Body of pancreas (tissue), 4 donors: ENCODE results near the gene FRAS1. TPM values are rescaled to one million over a fixed set of nuclear protein-coding genes. Genes with fewer than 3 reads are reported as not detected.

Source experiments
- ATAC-seq: fragments of 150-250 bp; one replicate; pipeline ENCODE4 v1.9.1; 2016
- DNase-seq, 4 donors: peaks; one replicate each; pipeline ENCODE4 v3.0.0-alpha.2; 2019
- H3K27ac ChIP-seq, 4 donors: fragments of 200-600 bp; sonication (generic); 1 replicate in 3 of 4; 2 replicates in 1 of 4; pipeline versions ENCODE4 v1.5.1 to v1.6.1; 2016 to 2019; ENCODE audit warnings: mild to moderate bottlenecking in 1 of 4, mixed read lengths in 1 of 4, moderate library complexity in 1 of 4
- H3K27me3 ChIP-seq, 2 donors: fragments of 200-600 bp; sonication (generic); one replicate each; pipeline ENCODE4 v1.6.0; 2016; ENCODE audit warnings: mild to moderate bottlenecking in 1 of 2
- H3K36me3 ChIP-seq, 2 donors: fragments of 200-600 bp; sonication (generic); replicated peaks in 1 of 2; 2 replicates each; pipeline ENCODE4 v1.5.1; 2016; ENCODE audit warnings: low read depth in 2 of 2; ENCODE audit not compliant: insufficient read depth in 1 of 2
- H3K4me1 ChIP-seq: fragments of 200-600 bp; sonication (generic); one replicate; pipeline ENCODE4 v1.6.0; 2016
- H3K4me3 ChIP-seq, 2 donors: fragments of 200-600 bp; sonication (generic); 1 replicate in 1 of 2; 2 replicates in 1 of 2; pipeline ENCODE4 v1.5.1; 2016 to 2019
- H3K9me3 ChIP-seq, 3 donors: fragments of 200-600 bp; sonication (generic); 1 replicate in 2 of 3; 2 replicates in 1 of 3; pipeline ENCODE4 v1.5.1; 2016
- CTCF ChIP-seq, 7 experiments: fragments of 450-650 bp in 4 of 7; fragments of 200-600 bp in 3 of 7; sonication (generic) in 3 of 7; IDR thresholded peaks; one replicate each; pipeline ENCODE4 v1.5.1; 2016 to 2019; ENCODE audit warnings: antibody characterized with exemption in 7 of 7
- POLR2A ChIP-seq, 3 donors: fragments of 450-650 bp; IDR thresholded peaks; one replicate each; pipeline ENCODE4 v1.6.1; 2016; ENCODE audit warnings: antibody characterized with exemption in 3 of 3, mild to moderate bottlenecking in 2 of 3
- WGBS, 2 donors: methylation state at CpG; one replicate each; pipeline ENCODE4 v1.1.5; 2017; 5-methylcytosine and 5-hydroxymethylcytosine counted together
- intact Hi-C: fragments of 100-400 bp; cut with DNase I; formaldehyde crosslinking; loops from one replicate; pipeline ENCODE4 v1.15.1; 2023
- total RNA-seq, 2 donors: library from RNA; depleted of rRNA; stranded (reverse); fragments of >200 nt; gene quantifications; one replicate each; pipeline ENCODE4 v1.1.0, GENCODE V29; 2016

FRAS1 gene
- total RNA-seq, 2 donors from 2014 or later, result 22.6 to 24.4 TPM

- no peaks in the 10 kb centered on the region for H3K36me3 ChIP-seq
- no peaks in the 10 kb centered on the region for H3K27me3 ChIP-seq
- peaks cover 6% of the 10 kb centered on the region for H3K4me1 ChIP-seq
- DNase-seq (peak in 3 of 4 donors; percentile 31 to 59 (median 42)), ATAC-seq (peak; percentile 68)
- no peaks in the 10 kb centered on the region for H3K9me3 ChIP-seq
- TF ChIP-seq POLR2A (IDR thresholded peaks at IDR 0.05), result no peak
- TF ChIP-seq CTCF (IDR thresholded peaks at IDR 0.05), result no peak
- WGBS, 2 donors, result 45 to 47% methylated on average over 3 of the region's 3 CpGs
- no peak overlapping the region for H3K4me3 ChIP-seq
- H3K27ac ChIP-seq, result no peak overlapping the region
- intact Hi-C loops, result loop anchor here (10.0 kb wide), 1 partner anchor 548 kb away; no protein-coding TSS in a partner anchor
These were observed 455.3 kb downstream of the FRAS1 start for GRCh38 chr4:78512357-78512920.

- Histone ChIP-seq H3K36me3 (no peaks in the 10 kb centered on the region), H3K27ac (no peak overlapping the region), H3K4me1 (peaks cover 6% of the 10 kb centered on the region), H3K9me3 (no peaks in the 10 kb centered on the region), H3K4me3 (no peak overlapping the region), H3K27me3 (no peaks in the 10 kb centered on the region)
- WGBS, 2 donors, result 82 to 86% methylated on average over 3 of the region's 3 CpGs
- ATAC-seq, result no peak
- intact Hi-C loops, result loop anchor here (10.0 kb wide), 1 partner anchor 549 kb away; no protein-coding TSS in a partner anchor
- TF ChIP-seq CTCF (IDR thresholded peaks at IDR 0.05) (no peak), POLR2A (IDR thresholded peaks at IDR 0.05) (no peak)
- no peak for DNase-seq
These were observed 456.4 kb downstream of the FRAS1 start for GRCh38 chr4:78513411-78513975.

- H3K4me3 ChIP-seq, result no peak overlapping the region
- no peaks in the 10 kb centered on the region for H3K27me3 ChIP-seq
- peaks cover 6% of the 10 kb centered on the region for H3K4me1 ChIP-seq
- intact Hi-C loops, result loop anchor here (10.0 kb wide), 1 partner anchor 552 kb away; no protein-coding TSS in a partner anchor
- H3K36me3 ChIP-seq, result no peaks in the 10 kb centered on the region
- no peak for TF ChIP-seq POLR2A (IDR thresholded peaks at IDR 0.05)
- TF ChIP-seq CTCF (IDR thresholded peaks at IDR 0.05), result peak in 6 of 7 experiments; percentile 48 to 74 (median 70)
- ATAC-seq (peak; percentile 56), DNase-seq (peak in 1 of 4 donors; percentile 14)
- H3K27ac ChIP-seq, result no peak overlapping the region
- 8 to 16% methylated on average over 3 of the region's 3 CpGs for WGBS, 2 donors
- no peaks in the 10 kb centered on the region for H3K9me3 ChIP-seq
These were observed 460.0 kb downstream of the FRAS1 start for GRCh38 chr4:78517050-78517652.

- no peak for ATAC-seq
- intact Hi-C loops, result loop anchor here (10.0 kb wide), 1 partner anchor 554 kb away; no protein-coding TSS in a partner anchor
- H3K27ac ChIP-seq, result no peak overlapping the region
- TF ChIP-seq CTCF (IDR thresholded peaks at IDR 0.05), result no peak
- no peak for TF ChIP-seq POLR2A (IDR thresholded peaks at IDR 0.05)
- WGBS, 2 donors, result 59% methylated on average over 3 of the region's 3 CpGs
- H3K36me3 ChIP-seq, result no peaks in the 10 kb centered on the region
- no peaks in the 10 kb centered on the region for H3K4me1 ChIP-seq
- DNase-seq, result no peak
- no peak overlapping the region for H3K4me3 ChIP-seq
- H3K27me3 ChIP-seq, result no peaks in the 10 kb centered on the region
- H3K9me3 ChIP-seq, result no peaks in the 10 kb centered on the region
These were observed 461.4 kb downstream of the FRAS1 start for GRCh38 chr4:78518561-78518960.
